Panc1 (cell line): ENCODE data around the gene PDZD2. TPM values are rescaled to one million over a fixed set of nuclear protein-coding genes. Genes with fewer than 3 reads are reported as not detected.

Experiments used
- ATAC-seq: fragments of 200-7000 bp; cut with Tn5 transposase; 2 replicates; pipeline ENCODE4 v1.9.1; 2020; ENCODE audit warnings: mild to moderate bottlenecking, moderate library complexity
- BruUV-seq: library from RNA; stranded (reverse); fragments of 400-500 nt; replicated peaks from 2 replicates; lab custom pipeline; 2021; lab: Mats Ljungman, UMichigan
- CTCF ChIA-PET: fragments of 300-600 bp; sonication (Branson Sonifier 250); formaldehyde crosslinking; loops from one replicate; lab custom pipeline; 2022; ENCODE audit warnings: antibody characterized with exemption; lab: Charles Lee
- POLR2A ChIA-PET: fragments of 300-600 bp; sonication (Branson Sonifier 250); formaldehyde crosslinking; loops from one replicate; lab custom pipeline; 2022; ENCODE audit warnings: antibody characterized with exemption; lab: Charles Lee
- DNase-seq: peaks from one replicate; pipeline ENCODE4 v3.0.0-alpha.2; 2010; ENCODE audit warnings: low read depth, low spot score
- H3K27ac ChIP-seq: 2 replicates; pipeline ENCODE4 v1.5.1; 2011; ENCODE audit warnings: mild to moderate bottlenecking, low read length, inconsistent platforms
- H3K27me3 ChIP-seq: fragments of 200-500 bp; sonication (Bioruptor generic); 2 replicates; pipeline ENCODE4 v1.6.0; 2014; ENCODE audit warnings: low read length, inconsistent platforms; ENCODE audit not compliant: control insufficient read depth, insufficient read depth
- H3K36me3 ChIP-seq: fragments of 200-500 bp; sonication (Bioruptor generic); 2 replicates; pipeline ENCODE4 v1.5.1; 2014; ENCODE audit warnings: inconsistent platforms, mild to moderate bottlenecking, low read length, moderate library complexity; ENCODE audit not compliant: control insufficient read depth, insufficient read depth
- H3K4me1 ChIP-seq: 2 replicates; pipeline ENCODE4 v1.5.1; 2011; ENCODE audit warnings: inconsistent platforms, mild to moderate bottlenecking, low read length, moderate library complexity; ENCODE audit not compliant: control insufficient read depth, insufficient read depth
- H3K4me3 ChIP-seq, 2 experiments: 2 replicates each; pipeline ENCODE4 v1.5.1; 2011 to 2012; ENCODE audit warnings: low read depth in 2 of 2, low read length in 2 of 2, mild to moderate bottlenecking in 2 of 2, inconsistent platforms in 1 of 2, moderate library complexity in 1 of 2
- H3K9me3 ChIP-seq: fragments of 200-500 bp; sonication (Bioruptor generic); 2 replicates; pipeline ENCODE4 v1.5.1; 2014; ENCODE audit warnings: low read depth, mild to moderate bottlenecking, inconsistent platforms, low read length, moderate library complexity; ENCODE audit not compliant: control insufficient read depth, insufficient read depth
- POLR2AphosphoS5 ChIP-seq: IDR thresholded peaks from 2 replicates; pipeline ENCODE4 v1.6.1; 2012; ENCODE audit warnings: mild to moderate bottlenecking, low read depth, low read length, moderate library complexity
- SIN3A ChIP-seq: IDR thresholded peaks from 2 replicates; pipeline ENCODE4 v1.6.1; 2012; ENCODE audit warnings: low read depth, mild to moderate bottlenecking, low read length, moderate library complexity, borderline replicate concordance; ENCODE audit not compliant: insufficient read depth
- TCF7L2 ChIP-seq: IDR thresholded peaks from 2 replicates; pipeline ENCODE4 v1.6.1; 2011; ENCODE audit warnings: mild to moderate bottlenecking, low read depth, low read length, inconsistent platforms
- in situ Hi-C: cut with HindIII; loops from 2 replicates; pipeline ENCODE4 v1.10.0; 2016; ENCODE audit warnings: low sequenced_read_pairs, low pct_unique_long_range_greater_than_20kb
- intact Hi-C: fragments of 100-400 bp; cut with micrococcal nuclease; formaldehyde crosslinking; loops from one replicate; pipeline ENCODE4 v1.10.0; 2022; ENCODE audit not compliant: unreplicated experiment
- total RNA-seq: library from RNA; stranded (reverse); gene quantifications from one replicate; pipeline ENCODE4 v1.2.1, GENCODE V29; 2021; ENCODE audit not compliant: unreplicated experiment
- TF ChIP-seq, protein P1 (sequence below), 2 experiments: IDR thresholded peaks; 2 replicates each; pipeline ENCODE4 v1.6.1; 2011 to 2012; ENCODE audit warnings: low read depth in 2 of 2, control low read depth in 1 of 2, low read length in 1 of 2, mild to moderate bottlenecking in 1 of 2, moderate library complexity in 1 of 2; ENCODE audit not compliant: insufficient read depth in 1 of 2
- TF ChIP-seq, protein P2 (sequence below): fragments of 450-650 bp; IDR thresholded peaks from 2 replicates; pipeline ENCODE4 v1.5.1; 2017; ENCODE audit warnings: mild to moderate bottlenecking

PDZD2 gene
- total RNA-seq, 1 experiment from 2014 or later, result 0.10 TPM

DNA sequence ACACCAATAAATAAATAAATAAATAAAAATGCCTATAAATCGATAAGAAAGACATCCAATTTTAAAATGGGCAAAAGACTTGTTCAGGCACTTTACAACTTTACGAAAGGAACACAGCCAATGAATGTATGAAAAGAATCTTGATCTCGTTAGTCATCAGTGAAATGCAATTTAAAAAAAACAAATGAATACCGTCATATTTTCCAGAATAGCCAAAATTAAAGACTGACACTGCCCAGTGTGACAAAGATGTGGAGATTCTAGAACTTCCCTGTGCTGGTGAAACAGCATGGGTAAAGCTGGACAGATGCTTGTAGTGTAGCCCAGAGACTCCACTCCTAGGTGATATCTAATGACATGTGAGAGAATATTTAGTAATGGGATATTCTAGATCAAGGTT is 408.1 kb downstream of the PDZD2 start:
- peaks cover 6% of the 10 kb centered on the region; the same call in 1 of the 2 replicates for H3K27me3 ChIP-seq
- ChIA-PET CTCF (no interaction called here), POLR2A (no interaction called here)
- no peak for TF ChIP-seq TCF7L2
- no peak for TF ChIP-seq POLR2AphosphoS5
- TF ChIP-seq, protein P1, sequence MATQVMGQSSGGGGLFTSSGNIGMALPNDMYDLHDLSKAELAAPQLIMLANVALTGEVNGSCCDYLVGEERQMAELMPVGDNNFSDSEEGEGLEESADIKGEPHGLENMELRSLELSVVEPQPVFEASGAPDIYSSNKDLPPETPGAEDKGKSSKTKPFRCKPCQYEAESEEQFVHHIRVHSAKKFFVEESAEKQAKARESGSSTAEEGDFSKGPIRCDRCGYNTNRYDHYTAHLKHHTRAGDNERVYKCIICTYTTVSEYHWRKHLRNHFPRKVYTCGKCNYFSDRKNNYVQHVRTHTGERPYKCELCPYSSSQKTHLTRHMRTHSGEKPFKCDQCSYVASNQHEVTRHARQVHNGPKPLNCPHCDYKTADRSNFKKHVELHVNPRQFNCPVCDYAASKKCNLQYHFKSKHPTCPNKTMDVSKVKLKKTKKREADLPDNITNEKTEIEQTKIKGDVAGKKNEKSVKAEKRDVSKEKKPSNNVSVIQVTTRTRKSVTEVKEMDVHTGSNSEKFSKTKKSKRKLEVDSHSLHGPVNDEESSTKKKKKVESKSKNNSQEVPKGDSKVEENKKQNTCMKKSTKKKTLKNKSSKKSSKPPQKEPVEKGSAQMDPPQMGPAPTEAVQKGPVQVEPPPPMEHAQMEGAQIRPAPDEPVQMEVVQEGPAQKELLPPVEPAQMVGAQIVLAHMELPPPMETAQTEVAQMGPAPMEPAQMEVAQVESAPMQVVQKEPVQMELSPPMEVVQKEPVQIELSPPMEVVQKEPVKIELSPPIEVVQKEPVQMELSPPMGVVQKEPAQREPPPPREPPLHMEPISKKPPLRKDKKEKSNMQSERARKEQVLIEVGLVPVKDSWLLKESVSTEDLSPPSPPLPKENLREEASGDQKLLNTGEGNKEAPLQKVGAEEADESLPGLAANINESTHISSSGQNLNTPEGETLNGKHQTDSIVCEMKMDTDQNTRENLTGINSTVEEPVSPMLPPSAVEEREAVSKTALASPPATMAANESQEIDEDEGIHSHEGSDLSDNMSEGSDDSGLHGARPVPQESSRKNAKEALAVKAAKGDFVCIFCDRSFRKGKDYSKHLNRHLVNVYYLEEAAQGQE (IDR thresholded peaks at IDR 0.05; ENCODE audit: insufficient read depth in 1 of 2, low read depth in 2 of 2, low read length in 1 of 2), result no peak
- TF ChIP-seq SIN3A, result no peak
- TF ChIP-seq, protein P2, sequence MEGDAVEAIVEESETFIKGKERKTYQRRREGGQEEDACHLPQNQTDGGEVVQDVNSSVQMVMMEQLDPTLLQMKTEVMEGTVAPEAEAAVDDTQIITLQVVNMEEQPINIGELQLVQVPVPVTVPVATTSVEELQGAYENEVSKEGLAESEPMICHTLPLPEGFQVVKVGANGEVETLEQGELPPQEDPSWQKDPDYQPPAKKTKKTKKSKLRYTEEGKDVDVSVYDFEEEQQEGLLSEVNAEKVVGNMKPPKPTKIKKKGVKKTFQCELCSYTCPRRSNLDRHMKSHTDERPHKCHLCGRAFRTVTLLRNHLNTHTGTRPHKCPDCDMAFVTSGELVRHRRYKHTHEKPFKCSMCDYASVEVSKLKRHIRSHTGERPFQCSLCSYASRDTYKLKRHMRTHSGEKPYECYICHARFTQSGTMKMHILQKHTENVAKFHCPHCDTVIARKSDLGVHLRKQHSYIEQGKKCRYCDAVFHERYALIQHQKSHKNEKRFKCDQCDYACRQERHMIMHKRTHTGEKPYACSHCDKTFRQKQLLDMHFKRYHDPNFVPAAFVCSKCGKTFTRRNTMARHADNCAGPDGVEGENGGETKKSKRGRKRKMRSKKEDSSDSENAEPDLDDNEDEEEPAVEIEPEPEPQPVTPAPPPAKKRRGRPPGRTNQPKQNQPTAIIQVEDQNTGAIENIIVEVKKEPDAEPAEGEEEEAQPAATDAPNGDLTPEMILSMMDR, result no peak
- no TSS peak for BruUV-seq
- intact Hi-C loops (no loop called here), in situ Hi-C loops (no loop called here)
- H3K4me3 ChIP-seq, result no peak overlapping the region
- H3K27ac ChIP-seq, result no peak overlapping the region
- H3K36me3 ChIP-seq, result no peaks in the 10 kb centered on the region
- ATAC-seq, result no peak
- no peak for DNase-seq
- no peaks in the 10 kb centered on the region for H3K4me1 ChIP-seq
- H3K9me3 ChIP-seq, result no peaks in the 10 kb centered on the region

DNA sequence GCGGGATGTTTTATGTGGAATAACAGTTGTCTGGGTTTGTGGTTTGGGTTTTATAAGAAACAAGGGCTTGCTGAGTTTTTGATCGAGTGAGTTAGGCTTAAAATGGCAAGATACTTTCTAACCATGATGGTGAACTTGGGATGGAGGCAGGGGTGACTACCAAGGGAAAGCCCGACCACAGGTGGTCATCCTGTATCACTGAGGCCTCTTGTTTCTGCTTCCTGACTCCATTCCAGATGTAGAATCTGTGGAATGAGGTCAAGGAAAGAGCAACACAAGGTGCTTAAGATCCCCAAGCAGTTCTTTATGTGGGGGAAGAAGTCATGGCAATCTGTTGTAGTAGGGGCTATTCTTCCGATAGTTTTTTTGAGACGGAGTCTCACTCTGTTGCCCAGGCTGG is 412.9 kb downstream of the PDZD2 start:
- ChIA-PET CTCF (no interaction called here), POLR2A (no interaction called here)
- BruUV-seq, result no TSS peak
- TF ChIP-seq POLR2AphosphoS5 (no peak), SIN3A (no peak), TCF7L2 (no peak)
- TF ChIP-seq, protein P2, result no peak
- TF ChIP-seq, protein P1 (IDR thresholded peaks at IDR 0.05; ENCODE audit: insufficient read depth in 1 of 2, low read depth in 2 of 2, low read length in 1 of 2), result no peak
- H3K4me3 ChIP-seq, result no peak overlapping the region
- ATAC-seq, result no peak
- intact Hi-C loops (no loop called here), in situ Hi-C loops (no loop called here)
- H3K27ac ChIP-seq, result no peak overlapping the region
- H3K36me3 ChIP-seq, result no peaks in the 10 kb centered on the region
- H3K4me1 ChIP-seq, result no peaks in the 10 kb centered on the region
- H3K27me3 ChIP-seq, result peaks cover 6% of the 10 kb centered on the region; the same call in 1 of the 2 replicates
- no peak for DNase-seq
- H3K9me3 ChIP-seq, result no peaks in the 10 kb centered on the region
